Central memory CD4-positive, alpha-beta T cell (primary cell): ENCODE results near the gene FOXL2NB.

ENCODE experiments used
- DNase-seq: peaks from one replicate; pipeline ENCODE4 v3.0.0; 2022

The FOXL2NB gene

DNA sequence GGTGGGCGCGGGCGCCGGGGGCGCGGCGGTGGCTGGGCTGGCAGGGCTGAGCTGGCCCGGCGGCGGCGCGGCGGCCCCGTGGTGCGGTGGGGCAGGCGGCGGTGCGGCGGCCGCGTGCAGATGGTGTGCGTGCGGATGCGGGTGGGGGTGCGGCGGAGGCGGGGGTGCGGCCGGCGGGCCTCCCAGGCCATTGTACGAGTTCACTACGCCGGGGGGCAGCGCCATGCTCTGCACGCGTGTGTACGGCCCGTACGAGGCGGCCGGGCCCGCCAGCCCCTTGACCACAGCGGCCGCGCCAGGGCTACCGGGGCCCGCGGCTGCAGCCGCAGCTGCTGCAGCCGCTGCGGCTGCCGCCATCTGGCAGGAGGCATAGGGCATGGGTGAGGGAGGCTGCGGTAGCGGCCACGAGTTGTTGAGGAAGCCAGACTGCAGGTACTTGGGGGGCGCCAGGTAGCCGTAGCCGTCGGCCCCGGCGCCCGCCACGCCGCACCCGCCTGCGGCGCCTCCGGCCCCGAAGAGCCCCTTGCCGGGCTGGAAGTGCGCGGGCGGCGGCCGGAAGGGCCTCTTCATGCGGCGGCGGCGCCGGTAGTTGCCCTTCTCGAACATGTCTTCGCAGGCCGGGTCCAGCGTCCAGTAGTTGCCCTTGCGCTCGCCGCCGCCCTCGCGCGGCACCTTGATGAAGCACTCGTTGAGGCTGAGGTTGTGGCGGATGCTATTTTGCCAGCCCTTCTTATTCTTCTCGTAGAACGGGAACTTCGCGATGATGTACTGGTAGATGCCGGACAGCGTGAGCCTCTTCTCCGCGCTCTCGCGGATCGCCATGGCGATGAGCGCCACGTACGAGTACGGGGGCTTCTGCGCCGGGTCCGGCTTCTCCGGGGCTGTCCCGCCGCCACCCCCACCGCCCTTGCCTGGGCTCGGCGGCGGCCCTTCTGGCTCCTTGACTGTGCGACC is 1.0 kb upstream of the FOXL2NB start:
- DNase-seq = no peak

DNA sequence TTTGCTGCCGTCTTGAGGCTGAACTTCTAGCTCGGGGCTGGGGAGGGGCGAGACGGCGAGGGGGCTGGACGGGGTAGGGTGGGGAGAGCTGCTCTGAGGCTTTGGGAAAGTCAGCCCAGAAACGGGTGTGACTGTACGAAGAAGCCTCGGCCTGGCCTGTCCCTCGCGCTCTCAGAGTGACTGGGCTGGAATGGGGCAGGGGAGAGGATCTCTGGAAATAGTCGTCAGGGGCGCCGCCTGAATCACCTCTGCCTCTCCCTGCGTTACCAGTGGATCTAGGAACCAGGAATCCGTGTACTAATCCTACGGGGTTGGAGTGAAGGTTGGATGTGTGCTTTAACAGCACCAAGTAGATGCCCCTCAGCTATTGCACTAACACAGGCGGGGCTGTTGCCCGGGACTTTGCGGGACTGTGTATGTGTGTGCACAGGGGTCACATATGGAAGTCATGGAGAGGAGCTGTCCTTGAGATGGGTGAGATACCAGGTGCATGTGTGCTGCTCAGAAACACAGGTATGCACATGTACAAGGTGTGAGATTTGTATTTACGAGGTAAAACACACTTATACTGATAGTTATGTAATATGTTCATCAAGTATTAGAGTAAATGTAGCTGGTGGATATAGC is 591 bp downstream of the FOXL2NB start:
- DNase-seq = no peak

DNA sequence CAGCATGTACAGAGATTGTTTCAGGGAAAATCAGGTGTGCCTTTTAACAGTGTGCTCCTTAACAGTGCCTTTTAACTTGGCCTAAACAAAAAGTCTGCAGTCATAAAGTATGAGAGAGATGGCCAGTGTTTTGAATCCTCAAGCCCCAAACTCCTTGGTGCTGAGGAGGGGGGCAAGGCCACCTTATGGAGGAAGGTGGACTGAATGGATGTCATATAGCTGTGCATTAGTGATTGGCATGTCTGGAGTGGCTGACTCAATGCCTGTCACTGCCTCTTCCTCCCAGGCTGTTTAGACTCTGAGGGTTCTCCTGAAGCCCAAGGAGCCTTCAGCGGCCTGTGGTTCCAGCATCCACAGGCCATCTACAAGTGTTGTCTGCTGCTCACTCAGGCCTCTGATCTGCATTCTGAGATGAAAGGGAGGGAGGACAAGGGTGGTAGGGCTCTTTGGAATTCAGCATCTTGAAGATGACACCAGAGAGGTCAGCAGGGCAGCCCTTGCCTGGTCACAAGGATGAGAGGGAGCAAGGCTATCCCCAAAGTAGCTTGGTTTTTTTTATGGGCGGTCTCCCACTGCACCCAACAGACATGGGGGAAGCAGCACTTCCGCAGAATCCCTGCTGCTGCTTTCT is 1.5 kb downstream of the FOXL2NB start:
- DNase-seq = no peak

DNA sequence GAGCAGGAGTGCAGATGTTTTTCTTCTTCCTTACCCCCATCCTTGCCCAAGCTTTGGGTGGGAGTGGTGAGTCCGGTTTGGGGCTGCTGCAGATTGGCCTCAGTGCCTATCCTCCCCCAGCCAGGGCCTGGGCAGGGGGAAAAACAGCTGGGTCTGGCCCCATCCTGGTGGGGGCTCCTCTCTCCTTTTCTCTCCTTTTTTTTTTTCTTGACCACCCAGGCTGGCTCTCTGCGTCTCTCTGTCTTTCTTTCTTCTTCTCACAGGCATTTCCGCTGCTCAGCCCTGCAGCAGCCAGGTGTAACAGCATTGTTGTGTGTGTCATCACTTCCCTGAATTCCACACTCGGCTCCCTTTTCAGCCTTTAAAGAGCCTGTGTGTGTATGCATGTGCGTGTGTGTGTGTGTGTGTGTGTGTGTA is 2.0 kb downstream of the FOXL2NB start:
- DNase-seq = no peak

DNA sequence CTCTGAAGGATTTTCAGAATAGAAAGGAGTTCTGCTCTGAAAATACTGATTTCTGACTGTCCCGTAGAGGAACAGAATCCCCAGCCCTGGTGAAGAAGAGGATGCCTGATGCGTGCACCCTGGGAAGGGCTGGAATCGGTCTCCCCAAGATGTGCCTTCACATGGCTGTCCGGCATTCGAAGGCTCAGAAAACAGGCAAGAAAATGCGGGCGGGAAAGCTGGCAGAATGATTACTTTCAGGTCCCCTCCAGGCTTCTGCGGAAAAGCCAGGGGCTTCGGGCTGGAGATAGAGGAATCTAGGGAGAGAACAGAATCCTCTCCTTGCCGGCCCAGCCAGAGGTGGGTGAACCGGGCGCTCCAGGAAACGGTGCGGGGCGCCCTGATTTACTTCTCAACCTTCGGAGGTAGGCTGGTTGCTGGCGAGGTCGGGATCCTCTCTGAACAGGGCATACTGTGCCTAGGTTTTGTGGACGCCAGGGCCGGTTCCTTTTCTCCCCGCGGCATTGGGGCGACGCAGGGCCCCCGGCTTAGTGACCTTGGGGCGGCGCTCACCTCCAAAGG is 2.5 kb downstream of the FOXL2NB start:
- DNase-seq = no peak

DNA sequence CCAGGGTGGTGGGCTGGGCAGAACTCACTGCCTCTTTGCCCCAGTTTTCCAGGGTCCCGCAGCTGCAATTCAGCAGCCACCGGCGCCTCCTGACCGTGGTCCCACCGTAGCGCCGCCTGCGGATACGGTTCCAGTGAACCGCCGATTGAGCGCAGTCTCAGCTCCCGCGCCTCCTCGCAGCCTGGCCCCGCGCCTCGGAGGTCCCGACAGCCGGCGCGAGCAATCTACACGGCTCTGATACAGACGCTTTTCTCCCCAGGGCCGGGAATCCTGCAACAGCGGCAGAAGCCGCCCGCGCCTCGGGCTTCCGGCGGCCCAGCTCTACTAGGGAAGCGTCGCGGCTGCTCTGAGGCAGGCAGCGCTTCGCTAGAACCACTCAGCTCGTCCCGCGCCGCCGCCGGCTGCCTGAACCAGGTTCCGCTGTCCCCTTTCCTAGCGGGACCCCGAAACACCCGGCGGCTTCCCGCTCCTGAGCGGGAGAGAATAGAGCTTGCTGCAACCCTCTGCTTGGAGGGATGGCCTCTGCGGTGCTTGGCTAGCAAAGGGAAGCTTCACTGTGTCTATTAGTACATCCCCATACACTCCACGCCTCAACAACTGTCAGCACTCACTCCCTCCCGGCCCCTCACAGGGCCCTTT is 3.1 kb downstream of the FOXL2NB start:
- DNase-seq = no peak

DNA sequence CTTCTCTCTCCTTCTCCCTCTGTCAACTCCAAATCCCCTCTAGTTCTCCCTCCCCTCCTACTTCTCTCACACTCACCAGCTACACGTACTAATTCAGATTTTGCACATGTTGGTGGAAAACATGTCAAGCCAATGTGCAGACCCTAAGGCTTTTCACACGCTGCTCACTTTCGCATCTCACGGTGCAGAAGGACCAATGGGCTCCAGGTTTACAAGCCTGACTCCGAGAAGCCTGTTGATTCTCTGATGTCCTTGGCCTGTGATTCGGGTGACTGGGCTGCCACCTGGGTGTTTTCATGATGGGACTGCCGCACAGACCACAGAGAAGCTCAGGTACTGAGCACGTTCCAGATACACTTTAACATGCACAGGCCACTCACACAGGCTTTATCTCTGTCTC is 3.7 kb downstream of the FOXL2NB start:
- DNase-seq = no peak

DNA sequence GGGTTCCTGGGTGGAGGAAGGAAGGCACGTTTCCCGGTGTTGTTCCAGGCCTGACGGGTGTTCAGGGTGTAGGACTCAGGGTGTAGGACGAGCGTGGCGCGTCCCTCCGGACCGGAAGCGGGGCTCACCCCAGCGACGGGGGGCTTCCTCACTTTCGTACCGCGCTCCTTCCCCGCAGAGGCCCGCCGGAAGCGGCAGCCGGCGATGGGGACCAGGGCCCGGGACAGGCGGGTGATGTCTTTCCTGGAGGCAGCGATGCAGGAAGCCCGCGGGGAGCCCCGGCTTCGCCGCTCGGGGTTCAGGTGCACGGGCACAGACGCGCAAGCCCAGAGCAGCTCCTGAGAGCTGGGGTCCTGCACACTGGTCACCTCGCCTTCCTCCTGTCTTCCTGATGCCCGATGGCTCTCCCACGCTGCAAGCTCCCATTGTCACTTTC is 13.4 kb downstream of the FOXL2NB start:
- no peak for DNase-seq

DNA sequence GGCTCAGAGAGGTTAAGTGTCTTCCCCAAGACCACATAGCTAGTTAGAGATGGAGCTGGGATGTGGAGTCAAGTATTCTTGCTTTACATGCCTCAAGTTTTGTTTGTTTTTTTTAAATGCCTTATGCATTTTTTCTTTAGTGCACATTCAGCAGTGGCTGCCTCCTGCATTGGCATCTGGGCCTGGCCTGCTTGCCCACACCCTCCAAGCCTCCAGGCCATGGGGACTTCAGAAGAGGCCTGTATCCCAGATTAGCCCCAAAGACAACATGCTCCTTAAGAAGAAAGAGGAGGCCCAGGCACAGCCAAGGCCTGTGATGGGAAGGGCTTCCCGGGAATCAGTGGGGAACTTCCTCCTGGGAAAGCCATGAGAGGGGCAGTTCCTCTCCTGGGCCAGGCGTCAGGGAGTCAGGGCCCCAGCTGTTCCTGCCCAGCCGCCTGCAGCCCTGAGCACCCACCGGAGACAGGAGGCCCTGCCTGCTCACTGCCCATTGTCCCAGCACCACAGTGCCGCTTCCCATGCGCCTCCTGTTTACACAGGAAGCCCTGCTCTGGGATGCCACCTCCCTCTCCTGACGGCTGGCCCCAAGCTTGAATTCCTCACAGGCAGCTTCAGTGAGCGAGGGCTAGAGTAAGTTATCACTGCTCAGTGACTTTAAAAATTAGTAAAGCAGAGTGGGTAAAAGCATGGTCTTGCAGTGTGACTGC is 16.0 kb downstream of the FOXL2NB start:
- no peak for DNase-seq

DNA sequence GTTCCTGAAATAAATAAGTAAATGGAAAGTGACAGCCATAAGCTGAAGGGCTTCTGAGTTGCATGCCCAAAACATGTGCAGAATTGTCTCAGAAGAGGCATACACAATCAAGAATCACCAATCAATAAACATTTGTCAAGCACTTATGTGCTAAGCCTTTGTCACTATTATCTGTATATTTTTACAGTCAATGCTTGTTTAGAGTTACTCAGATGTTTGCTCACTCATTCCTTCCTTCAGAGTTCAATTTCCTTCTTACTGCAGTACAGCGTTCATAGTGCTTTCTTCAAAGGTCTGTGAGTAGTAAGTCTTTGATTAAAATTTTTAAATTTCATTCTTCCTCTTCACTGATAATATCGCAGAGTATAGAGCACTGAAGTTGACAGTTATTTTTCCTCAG is 17.2 kb downstream of the FOXL2NB start:
- no peak for DNase-seq

DNA sequence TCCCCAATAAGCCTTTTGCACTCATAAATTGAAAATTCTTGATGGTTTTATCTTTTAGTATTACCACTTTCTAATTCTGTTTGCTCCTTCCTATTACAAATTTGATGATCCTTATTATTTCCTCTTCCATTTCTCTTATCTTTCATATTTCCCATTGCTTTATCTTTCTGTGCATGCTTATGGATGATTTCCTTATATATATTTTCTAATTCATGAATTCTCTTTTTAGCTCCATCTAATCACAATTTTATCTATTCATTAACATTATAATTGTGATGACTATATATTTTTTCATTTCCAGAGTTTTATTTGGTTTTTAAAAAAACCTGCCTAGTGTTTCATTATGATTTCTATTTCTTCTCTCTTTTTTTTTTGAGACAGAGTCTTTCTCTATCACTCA is 17.9 kb downstream of the FOXL2NB start:
- DNase-seq = no peak

DNA sequence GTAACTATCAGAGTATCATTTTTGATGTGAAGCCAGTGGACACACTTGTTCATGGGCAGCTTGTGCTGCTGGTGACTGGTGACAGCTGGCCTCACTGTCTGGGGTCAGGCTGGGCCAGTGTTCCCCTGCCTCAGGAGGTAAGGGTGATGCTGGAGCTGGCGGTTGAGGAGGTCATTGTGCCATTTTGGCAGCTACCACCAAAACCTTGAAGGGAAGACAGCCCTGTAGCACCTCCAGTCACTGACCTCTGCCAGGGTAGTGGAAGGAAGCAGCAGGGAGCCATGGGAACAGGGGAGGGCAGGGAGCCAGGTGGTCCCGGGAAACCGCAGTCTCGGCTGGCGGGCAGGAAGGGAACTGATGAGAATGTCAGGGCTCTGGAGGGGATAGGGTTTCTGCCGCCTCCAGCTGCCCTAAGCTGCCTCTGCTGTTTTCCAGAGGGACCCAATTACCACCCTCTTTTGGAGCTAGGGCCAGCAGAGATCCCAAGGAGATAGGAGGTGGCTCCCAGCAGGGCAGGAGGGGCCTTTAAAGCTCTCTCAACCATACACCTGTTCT is 24.8 kb downstream of the FOXL2NB start:
- DNase-seq = no peak

DNA sequence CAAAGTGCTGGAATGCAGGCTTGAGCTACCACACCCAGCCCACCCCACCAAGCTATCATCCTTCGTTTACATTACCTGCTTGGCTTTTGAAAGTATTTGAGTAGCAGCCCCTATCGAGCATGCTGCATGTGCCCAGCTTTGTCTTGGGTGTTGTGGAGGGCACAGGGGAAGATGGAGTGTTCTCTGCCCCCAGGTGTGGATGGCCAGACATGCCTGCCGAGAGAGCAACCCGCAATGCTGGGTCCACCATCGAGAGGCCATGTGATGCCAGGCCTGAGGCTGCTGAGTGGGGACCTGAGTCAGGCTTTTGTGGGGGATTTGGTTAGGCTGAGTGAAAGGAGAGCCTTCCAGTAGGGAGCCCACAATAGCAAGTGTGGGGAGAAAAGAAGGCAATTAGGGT is 25.9 kb downstream of the FOXL2NB start:
- no peak for DNase-seq

DNA sequence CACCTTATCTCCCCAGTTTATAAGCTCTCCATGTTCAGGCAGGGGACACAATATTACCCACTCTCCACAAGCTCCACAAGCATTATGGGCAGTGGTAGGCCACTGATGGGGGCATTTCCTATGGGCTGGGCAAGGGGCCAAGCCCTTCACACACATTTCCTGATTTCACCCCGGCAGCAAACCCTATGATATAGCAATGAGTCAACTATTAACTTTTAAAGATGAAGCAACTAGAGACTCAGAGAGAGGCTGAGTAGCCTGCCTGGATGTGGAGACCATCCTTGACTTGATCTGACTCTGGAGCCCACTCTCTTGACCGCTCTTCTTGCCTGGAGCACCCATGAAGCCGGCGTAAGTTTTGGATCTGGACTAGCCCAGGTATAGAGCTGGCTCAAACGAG is 27.4 kb downstream of the FOXL2NB start:
- DNase-seq = no peak

DNA sequence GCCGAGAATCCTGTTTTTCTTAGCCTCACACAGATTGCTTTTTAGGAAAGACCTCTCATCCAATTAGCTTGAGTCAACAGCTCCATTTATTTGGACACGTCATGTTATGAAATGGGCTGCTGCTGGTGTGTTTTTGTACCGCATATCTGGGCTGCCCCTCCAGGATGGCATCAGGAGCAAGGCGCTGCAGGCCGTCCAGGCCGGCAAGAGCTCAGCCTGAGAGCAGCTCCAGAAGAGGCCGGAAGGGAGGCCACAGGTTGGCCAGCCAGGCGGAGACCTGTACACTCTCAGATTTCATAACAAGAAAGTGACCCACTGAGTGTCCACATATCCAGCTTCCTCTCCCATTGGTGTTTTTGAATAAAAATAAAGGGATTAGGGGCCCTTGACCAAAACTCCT is 28.3 kb downstream of the FOXL2NB start:
- DNase-seq = no peak

DNA sequence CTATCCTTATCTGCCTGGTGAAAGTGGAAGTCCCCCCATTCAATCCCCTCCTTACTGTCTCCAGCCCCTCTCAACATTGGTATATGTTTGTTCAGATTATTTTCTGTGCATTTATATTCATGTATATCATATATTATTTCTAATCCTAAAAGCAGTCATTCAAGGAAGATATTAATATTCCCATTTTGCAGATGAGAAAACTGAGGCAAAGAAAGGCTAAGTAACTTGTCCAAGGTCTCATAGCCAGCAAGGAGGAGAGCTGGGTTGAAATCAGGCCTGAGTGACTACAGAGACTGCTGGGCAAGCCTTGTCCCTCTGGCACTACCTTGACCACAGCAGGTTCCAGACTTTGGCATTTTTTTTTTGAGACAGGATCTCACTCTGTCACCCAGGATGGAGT is 29.0 kb downstream of the FOXL2NB start:
- DNase-seq = no peak

DNA sequence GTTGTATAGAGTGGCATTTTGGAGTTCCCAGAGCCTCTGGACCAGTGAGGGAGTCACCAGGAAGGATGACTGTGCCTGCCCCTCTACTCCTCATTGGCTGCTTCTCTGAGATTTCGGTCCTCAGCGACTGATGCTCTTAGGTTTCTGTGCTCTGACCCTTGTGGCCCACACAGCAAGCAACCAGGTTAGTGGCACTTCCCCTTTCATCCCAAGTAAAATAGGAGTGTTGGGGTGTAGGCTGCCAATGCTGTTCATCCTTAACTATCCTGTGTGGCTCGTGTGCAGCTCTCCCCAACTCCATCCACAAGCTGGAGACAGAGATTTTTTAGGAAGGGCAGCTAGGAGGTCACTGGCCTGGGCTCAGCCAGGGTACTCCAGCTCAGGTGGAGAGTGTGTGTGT is 37.8 kb downstream of the FOXL2NB start:
- DNase-seq = no peak

DNA sequence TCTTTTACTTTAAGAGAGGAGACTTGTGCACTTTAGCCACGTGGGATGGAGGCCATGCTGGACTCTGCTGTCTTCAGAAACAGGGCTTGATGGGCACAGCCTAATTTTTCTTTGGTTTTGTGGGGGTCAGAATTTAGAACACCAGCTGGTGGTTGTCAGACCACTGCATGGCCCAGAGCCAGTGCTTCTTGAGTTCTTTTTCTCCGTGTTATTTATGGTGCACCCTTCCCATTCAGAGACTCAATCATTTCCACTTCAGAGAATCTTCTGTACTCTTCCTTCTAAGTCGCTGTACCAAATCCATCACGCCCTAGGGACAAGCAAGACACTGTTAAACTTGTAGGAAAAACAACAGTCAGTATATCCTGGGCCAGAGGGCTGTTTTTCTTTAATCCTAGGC is 38.9 kb downstream of the FOXL2NB start:
- DNase-seq = no peak

DNA sequence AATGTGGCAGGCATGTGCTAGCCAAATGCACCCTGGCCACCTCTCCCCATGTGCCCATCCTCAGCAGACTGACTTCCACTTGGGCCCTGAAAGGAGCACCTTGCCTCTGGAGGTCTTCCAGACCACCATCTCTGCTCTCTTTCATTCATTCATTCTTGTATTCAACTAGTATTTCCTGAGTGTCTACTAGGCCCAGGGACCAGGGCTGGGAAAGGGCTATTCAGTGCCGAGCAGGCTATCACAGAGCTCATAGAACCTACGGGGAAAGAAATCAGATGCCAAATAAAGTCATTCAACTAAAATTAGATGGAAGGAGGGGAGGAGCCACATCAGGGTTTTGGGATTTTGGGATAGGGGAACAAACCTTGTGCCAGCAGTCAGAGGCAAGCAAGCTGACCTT is 40.2 kb downstream of the FOXL2NB start:
- no peak for DNase-seq

DNA sequence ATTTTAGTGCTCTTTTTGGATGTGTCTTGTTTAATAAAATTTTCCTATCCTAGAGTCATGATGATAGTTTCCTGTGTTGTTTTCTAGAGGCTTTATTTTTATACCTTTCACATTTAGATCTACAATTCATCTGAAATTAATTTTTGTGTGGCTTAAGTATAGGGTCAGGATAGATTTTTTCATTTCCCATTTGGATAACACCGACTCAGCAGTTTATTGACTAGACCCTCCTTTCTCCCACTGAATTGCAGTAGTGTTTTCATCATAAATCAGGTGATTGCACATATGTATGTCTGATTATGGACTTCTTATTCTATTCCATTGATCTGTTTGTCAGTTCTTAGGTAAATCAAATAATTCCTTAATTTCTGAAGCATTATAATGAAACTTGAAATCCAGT is 48.7 kb downstream of the FOXL2NB start:
- DNase-seq = no peak
